HepG2 (cell line): ENCODE measurements around the gene SEPTIN10. TPM values are rescaled to one million over a fixed set of nuclear protein-coding genes. Genes with fewer than 3 reads are reported as not detected.
A peak's percentile ranks its signal among the peaks of the same experiment; 100 is the strongest.

Source experiments
- CCAR2 ChIP-seq: fragments of 200-400 bp; formaldehyde crosslinking; optimal IDR thresholded peaks from 2 replicates; pipeline ENCODE3; 2018; ENCODE audit warnings: low read depth, mild to moderate bottlenecking, low read length, moderate library complexity
- CHCHD3 ChIP-seq: sonication (generic); formaldehyde crosslinking; IDR thresholded peaks from 2 replicates; pipeline ENCODE4 v1.8.0; 2022; ENCODE audit warnings: mild to moderate bottlenecking, missing genetic modification reagents, moderate library complexity
- CHD4 ChIP-seq: fragments of 200-600 bp; sonication (generic); IDR thresholded peaks from 2 replicates; pipeline ENCODE4 v1.7.0; 2017; ENCODE audit warnings: mild to moderate bottlenecking, low read length, borderline replicate concordance
- FOXP4 ChIP-seq: sonication (generic); formaldehyde crosslinking; IDR thresholded peaks from 2 replicates; pipeline ENCODE4 v1.4.0; 2020; ENCODE audit warnings: missing genetic modification reagents
- GATA4 ChIP-seq: sonication (generic); IDR thresholded peaks from 2 replicates; pipeline ENCODE4 v1.6.1; 2016; ENCODE audit warnings: antibody characterized with exemption, low read depth, borderline replicate concordance
- GFI1 ChIP-seq: sonication (generic); formaldehyde crosslinking; IDR thresholded peaks from 2 replicates; pipeline ENCODE4 v1.5.0; 2020; ENCODE audit warnings: missing genetic modification reagents, mild to moderate bottlenecking, borderline replicate concordance
- HOXA5 ChIP-seq: sonication (generic); formaldehyde crosslinking; IDR thresholded peaks from 2 replicates; pipeline ENCODE4 v1.4.0; 2020; ENCODE audit warnings: missing genetic modification reagents
- HOXA9 ChIP-seq: sonication (generic); formaldehyde crosslinking; IDR thresholded peaks from 2 replicates; pipeline ENCODE4 v1.8.1; 2022; ENCODE audit warnings: missing genetic modification reagents, mild to moderate bottlenecking, moderate library complexity, borderline replicate concordance
- IKZF4 ChIP-seq: sonication (generic); formaldehyde crosslinking; IDR thresholded peaks from 2 replicates; pipeline ENCODE4 v1.5.1; 2020; ENCODE audit warnings: borderline replicate concordance, mild to moderate bottlenecking, low read depth, missing genetic modification reagents; ENCODE audit errors: not compliant biosample characterization
- IKZF5 ChIP-seq: IDR thresholded peaks from 2 replicates; pipeline ENCODE4 v1.6.1; 2018; ENCODE audit warnings: missing genetic modification reagents, mild to moderate bottlenecking, missing compliant biosample characterization
- MTA3 ChIP-seq: sonication (generic); formaldehyde crosslinking; IDR thresholded peaks from 2 replicates; pipeline ENCODE4 v1.4.0; 2020; ENCODE audit warnings: missing genetic modification reagents
- NFIB ChIP-seq: sonication (generic); formaldehyde crosslinking; IDR thresholded peaks from 2 replicates; pipeline ENCODE4 v1.9.0; 2021; ENCODE audit warnings: missing genetic modification reagents, mild to moderate bottlenecking, borderline replicate concordance
- RBM22 ChIP-seq: fragments of 200-400 bp; formaldehyde crosslinking; optimal IDR thresholded peaks from 2 replicates; pipeline ENCODE3; 2017; ENCODE audit warnings: mild to moderate bottlenecking, low read length, moderate library complexity
- REPIN1 ChIP-seq: sonication (generic); formaldehyde crosslinking; IDR thresholded peaks from 2 replicates; pipeline ENCODE4 v1.8.0; 2022; ENCODE audit warnings: missing genetic modification reagents, low read depth, mild to moderate bottlenecking, borderline replicate concordance
- SALL1 ChIP-seq: sonication (generic); formaldehyde crosslinking; IDR thresholded peaks from 2 replicates; pipeline ENCODE4 v1.8.0; 2022; ENCODE audit warnings: mild to moderate bottlenecking, missing genetic modification reagents
- TBP ChIP-seq: sonication (generic); formaldehyde crosslinking; IDR thresholded peaks from 2 replicates; pipeline ENCODE4 v1.5.0; 2020; ENCODE audit warnings: missing genetic modification reagents
- ZNF547 ChIP-seq: sonication (generic); formaldehyde crosslinking; IDR thresholded peaks from 2 replicates; pipeline ENCODE4 v1.5.1; 2020; ENCODE audit warnings: mild to moderate bottlenecking, missing genetic modification reagents
- ZNF597 ChIP-seq: sonication (generic); formaldehyde crosslinking; IDR thresholded peaks from 2 replicates; pipeline ENCODE4 v1.5.0; 2020; ENCODE audit warnings: missing genetic modification reagents
- ZNF691 ChIP-seq: sonication (generic); formaldehyde crosslinking; IDR thresholded peaks from 2 replicates; pipeline ENCODE4 v1.4.0; 2020; ENCODE audit warnings: missing genetic modification reagents, low read depth, mild to moderate bottlenecking, borderline replicate concordance
- ZNF746 ChIP-seq: sonication (generic); formaldehyde crosslinking; IDR thresholded peaks from 2 replicates; pipeline ENCODE4 v1.8.0; 2022; ENCODE audit warnings: mild to moderate bottlenecking, missing genetic modification reagents
- ZNF784 ChIP-seq: sonication (generic); formaldehyde crosslinking; IDR thresholded peaks from 2 replicates; pipeline ENCODE4 v1.5.1; 2020; ENCODE audit warnings: missing genetic modification reagents, mild to moderate bottlenecking, borderline replicate concordance
- ZNF792 ChIP-seq: IDR thresholded peaks from 2 replicates; pipeline ENCODE4 v1.6.1; 2016
- polyA plus RNA-seq, 8 experiments: library from polyadenylated mRNA; depleted of rRNA in 3 of 8; stranded (reverse) in 7 of 8; unstranded in 1 of 8; fragments of >200 nt; fragmentation: Illumina TruSeq in 4 of 8; extraction: Trizol in 4 of 8; gene quantifications; 2 replicates each; pipeline versions ENCODE4 v1.2.1 to v1.2.3, GENCODE V29; 2011 to 2016; ENCODE audit warnings: low read depth in 4 of 8, missing spikeins in 1 of 8, mixed read lengths in 1 of 8; ENCODE audit not compliant: insufficient read depth in 1 of 8
- total RNA-seq, 5 experiments: library from RNA; depleted of rRNA; stranded (reverse); fragments of >200 nt; fragmentation: Illumina TruSeq; extraction: Trizol; gene quantifications; 2 replicates each; pipeline ENCODE4 v1.2.3, GENCODE V29; 2016; ENCODE audit warnings: low read depth in 1 of 5

SEPTIN10 gene
- total and polyA plus RNA-seq, 2 of the 13 experiments (the other 11 are each of a cell fraction or from before 2014, with no cell fraction given), result 45.8 to 67.5 TPM

GRCh38 chr2:109613922-109614714 is at the start of gene SEPTIN10, which contains the start of gene SOWAHC (continued):
- no peak for TF ChIP-seq ZNF597 (CRISPR knock-in tag)
- no peak for TF ChIP-seq IKZF4 (CRISPR knock-in tag)
- peak; percentile 95 for TF ChIP-seq ZNF691 (CRISPR knock-in tag)
- peak; percentile 81; the same call in 1 of the 2 replicates for TF ChIP-seq ZNF784 (CRISPR knock-in tag)
- no peak; the same call in 1 of the 2 replicates for TF ChIP-seq ZNF547
- peak; percentile 61; the same call in 1 of the 2 replicates for TF ChIP-seq ZNF746 (CRISPR knock-in tag)
- no peak for TF ChIP-seq NFIB
- peak; percentile 96 for TF ChIP-seq HOXA5
- TF ChIP-seq REPIN1, result peak; percentile 75; the same call in 1 of the 2 replicates
- no peak for TF ChIP-seq CHD4
- peak; percentile 92 for TF ChIP-seq IKZF5 (CRISPR knock-in tag)
- peak; percentile 87 for TF ChIP-seq FOXP4 (CRISPR knock-in tag)
- TF ChIP-seq CHCHD3 (CRISPR knock-in tag), result peak; percentile 6; the same call in 1 of the 2 replicates
- no peak; the same call in 1 of the 2 replicates for TF ChIP-seq HOXA9 (CRISPR knock-in tag)
- TF ChIP-seq RBM22, result no peak
- peak; percentile 100 for TF ChIP-seq GFI1 (CRISPR knock-in tag)
- TF ChIP-seq ZNF792 (CRISPR knock-in tag), result peak; percentile 92; the same call in 1 of the 2 replicates
- 0 out of 2 replicates have a peak, but pooled peaks have one; percentile 52 for TF ChIP-seq TBP (CRISPR knock-in tag)
- no peak for TF ChIP-seq CCAR2
- TF ChIP-seq MTA3 (CRISPR knock-in tag), result no peak
- peak; percentile 67 for TF ChIP-seq GATA4
- peak; percentile 95 for TF ChIP-seq SALL1 (CRISPR knock-in tag)
